GM23248 (cell line): ENCODE data around the gene ABHD14A.

ENCODE experiments used
- EZH2 ChIP-seq: fragments of 200-600 bp; sonication (generic); IDR thresholded peaks from 2 replicates; pipeline ENCODE4 v1.6.1; 2018; ENCODE audit warnings: antibody characterized with exemption, mild to moderate bottlenecking; ENCODE audit not compliant: insufficient read depth, poor library complexity, severe bottlenecking
- EZH2phosphoT487 ChIP-seq: fragments of 200-600 bp; sonication (generic); IDR thresholded peaks from 2 replicates; pipeline ENCODE4 v1.6.1; 2018; ENCODE audit warnings: antibody characterized with exemption, moderate library complexity, mild to moderate bottlenecking, low read depth; ENCODE audit not compliant: insufficient read depth

DNA sequence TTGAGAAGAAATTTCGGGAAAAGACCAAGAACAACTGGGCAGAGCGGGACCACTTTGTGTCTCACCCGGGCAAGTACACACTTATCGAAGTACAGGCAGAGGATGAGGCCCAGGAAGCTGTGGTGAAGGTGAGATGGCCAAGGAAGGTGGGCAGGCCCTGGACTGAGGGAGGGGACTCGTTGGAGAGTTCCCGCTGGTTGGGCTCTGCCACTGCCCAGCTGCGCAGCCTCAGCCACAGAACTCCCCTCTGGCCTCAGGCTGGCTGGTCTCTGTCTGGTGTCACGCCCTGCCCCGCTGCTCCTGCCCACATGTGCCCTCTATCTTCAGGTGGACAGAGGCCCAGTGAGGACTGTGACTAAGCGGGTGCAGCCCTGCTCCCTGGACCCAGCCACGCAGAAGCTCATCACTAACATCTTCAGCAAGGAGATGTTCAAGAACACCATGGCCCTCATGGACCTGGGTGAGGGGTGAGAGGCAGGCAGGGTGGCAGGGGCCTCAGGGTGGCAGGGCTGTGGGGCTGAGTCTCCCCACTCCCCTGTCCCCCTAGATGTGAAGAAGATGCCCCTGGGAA lies 30.3 kb upstream of the ABHD14A start:
- TF ChIP-seq EZH2phosphoT487 = no peak
- TF ChIP-seq EZH2 = no peak
